Measurements from ENCODE around the gene UPP2.

Gene UPP2

DNA sequence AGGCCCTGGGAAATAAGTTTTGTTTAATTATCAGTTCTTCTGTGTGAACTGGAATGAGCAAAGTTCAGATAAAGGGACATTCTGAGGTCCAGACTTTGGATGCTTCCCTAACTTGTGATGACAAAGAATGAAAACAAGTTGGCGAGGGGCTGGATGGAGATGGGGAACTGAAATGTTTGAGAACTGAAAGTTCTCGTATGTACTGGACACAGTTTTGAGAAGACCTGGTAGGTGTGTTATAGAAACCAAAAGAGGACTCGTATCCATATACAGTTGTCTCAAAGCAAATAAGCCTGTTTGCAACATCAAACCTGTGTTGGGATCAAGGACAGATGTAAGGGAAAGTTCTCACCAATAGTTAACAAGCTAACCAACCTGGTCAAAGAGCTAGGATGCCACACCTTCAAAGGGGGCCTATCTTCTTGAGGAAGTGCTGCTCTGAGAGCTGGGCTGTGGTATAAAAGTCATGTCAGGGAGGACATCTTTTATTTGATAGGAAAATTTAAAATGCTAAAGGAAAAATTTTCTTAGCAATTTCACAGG, at the start of gene UPP2:
TSS of gene UPP2 (plus strand) at position 493 of the 543 bp plus-strand sequence. CDS start 188 bp downstream, outside the sequence.
- DNase-seq: no peak
- intact Hi-C loops (cut with DNase I): no loop called here

GRCh38 chr2:158052761-158053160, 48.9 kb upstream of the UPP2 start:
- intact Hi-C loops (cut with DNase I): no loop called here
- no peak for DNase-seq

DNA sequence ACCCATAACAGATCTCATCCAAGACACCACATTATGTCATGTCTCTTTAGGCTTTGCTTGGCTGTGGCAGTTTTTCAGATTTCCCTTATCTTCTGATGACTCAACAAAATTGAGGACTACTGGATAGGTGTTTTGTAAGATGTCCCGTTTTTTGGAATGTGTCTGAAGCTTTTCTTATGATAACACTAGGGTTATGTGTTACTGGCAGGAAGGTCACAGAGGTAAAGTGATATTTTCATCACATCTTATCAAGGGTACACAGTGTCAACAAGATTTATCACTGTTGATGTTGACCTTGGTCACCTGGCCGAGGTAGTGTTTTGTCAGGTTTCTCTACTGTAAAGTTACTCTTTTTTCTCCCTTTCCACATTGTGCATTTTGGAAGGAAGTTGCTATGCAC, 44.8 kb upstream of the UPP2 start:
- intact Hi-C loops (cut with DNase I): no loop called here
- DNase-seq: no peak

DNA sequence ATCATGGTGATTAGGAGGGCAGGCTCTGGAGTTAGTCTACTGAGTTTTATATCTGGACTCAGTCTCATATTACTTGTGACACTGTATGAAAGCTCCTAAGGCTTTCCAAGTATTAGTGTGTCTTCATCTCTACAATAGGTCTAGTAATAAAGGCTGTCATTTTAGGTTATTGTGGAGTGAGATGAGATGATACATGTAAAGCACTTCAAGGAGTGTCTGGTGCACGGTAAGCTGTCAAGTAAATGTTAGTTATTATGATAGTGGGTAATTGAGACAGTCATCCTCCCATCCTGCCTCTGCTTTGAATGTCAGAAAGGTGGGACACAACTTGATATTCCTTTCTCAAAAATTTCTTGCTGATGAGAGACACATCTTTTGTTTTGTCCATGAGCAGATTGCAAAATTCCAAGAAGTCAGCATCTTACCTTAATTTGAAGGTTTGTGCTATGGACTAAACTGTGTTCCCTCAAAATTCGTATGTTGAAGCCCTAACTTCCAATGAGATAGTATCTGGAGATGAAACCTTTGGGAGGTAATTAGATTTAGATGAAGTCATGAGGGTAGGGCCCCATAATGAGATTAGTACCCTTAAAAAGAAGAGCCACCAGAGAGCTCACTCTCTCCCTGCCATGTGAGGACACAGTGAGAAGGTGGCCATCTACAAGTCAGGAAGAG, 41.4 kb upstream of the UPP2 start:
- intact Hi-C loops (cut with DNase I): no loop called here

DNA sequence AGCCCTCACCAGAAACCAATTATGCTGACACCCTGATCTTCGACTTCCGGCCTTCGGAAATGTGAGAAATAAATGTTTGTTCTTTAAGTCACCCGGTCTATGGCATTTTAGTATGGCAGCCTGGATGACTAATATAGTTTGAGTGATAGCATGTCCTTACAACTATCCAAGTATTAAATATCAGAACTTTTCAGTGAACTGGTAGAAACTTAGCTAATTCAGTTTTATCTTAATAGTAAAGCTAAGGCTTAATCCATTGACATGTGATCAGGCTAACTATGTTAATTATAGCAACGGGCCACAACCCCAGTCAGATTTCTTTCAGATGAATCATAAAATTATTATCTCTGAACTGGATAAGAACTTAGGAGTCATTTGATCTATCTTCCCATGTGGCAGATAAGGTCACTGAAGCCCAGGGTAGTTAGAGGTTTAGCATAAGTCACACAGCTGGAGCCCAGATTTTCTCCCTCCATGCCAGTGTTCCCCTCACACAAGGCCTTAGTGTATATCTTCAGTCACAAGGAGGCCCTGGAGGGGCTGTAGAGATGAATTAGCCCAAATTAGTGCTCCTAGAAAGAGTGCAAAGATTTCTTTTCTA, 40.7 kb upstream of the UPP2 start:
- no peak for DNase-seq
- intact Hi-C loops (cut with DNase I): no loop called here

More for the DNA sequence above, 41.4 kb upstream of the UPP2 start:
- no peak for DNase-seq

DNA sequence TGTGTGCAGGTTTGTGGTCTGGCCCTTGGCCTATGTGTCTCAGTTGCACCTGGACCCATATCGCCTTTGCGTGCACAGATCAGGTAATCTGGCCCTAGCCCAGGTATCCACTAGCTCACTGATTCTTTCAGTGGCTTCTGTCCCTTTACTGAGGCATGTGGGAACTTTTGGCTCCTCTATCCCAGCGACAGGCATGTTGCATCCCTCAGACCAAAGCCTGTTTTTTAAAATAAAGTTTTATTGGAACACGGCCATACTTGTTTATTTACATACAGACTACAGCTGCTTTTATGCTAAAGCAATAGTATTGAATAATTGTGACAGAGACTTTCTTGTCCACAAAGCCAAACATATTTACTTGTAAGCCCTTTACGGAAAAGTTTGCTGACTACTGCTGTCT, 39.9 kb upstream of the UPP2 start:
- no peak for DNase-seq
- intact Hi-C loops (cut with DNase I): no loop called here

GRCh38 chr2:158066046-158066713, 35.5 kb upstream of the UPP2 start:
- intact Hi-C loops (cut with DNase I): no loop called here
- DNase-seq: no peak

- intact Hi-C loops (cut with DNase I): no loop called here
- no peak for DNase-seq
These were observed 30.7 kb upstream of the UPP2 start for GRCh38 chr2:158071018-158071417.

- intact Hi-C loops (cut with DNase I): no loop called here
These were observed 29.3 kb upstream of the UPP2 start for GRCh38 chr2:158072361-158072760.

GRCh38 chr2:158079672-158080071, 22.0 kb upstream of the UPP2 start:
- intact Hi-C loops (cut with DNase I): no loop called here
- DNase-seq: no peak

More at GRCh38 chr2:158072361-158072760, 29.3 kb upstream of the UPP2 start:
- DNase-seq: no peak

- no peak for DNase-seq
- intact Hi-C loops (cut with DNase I): no loop called here
These were observed 13.6 kb upstream of the UPP2 start for GRCh38 chr2:158088093-158088492.

GRCh38 chr2:158089322-158089721, 12.4 kb upstream of the UPP2 start:
- intact Hi-C loops (cut with DNase I): no loop called here
- no peak for DNase-seq

DNA sequence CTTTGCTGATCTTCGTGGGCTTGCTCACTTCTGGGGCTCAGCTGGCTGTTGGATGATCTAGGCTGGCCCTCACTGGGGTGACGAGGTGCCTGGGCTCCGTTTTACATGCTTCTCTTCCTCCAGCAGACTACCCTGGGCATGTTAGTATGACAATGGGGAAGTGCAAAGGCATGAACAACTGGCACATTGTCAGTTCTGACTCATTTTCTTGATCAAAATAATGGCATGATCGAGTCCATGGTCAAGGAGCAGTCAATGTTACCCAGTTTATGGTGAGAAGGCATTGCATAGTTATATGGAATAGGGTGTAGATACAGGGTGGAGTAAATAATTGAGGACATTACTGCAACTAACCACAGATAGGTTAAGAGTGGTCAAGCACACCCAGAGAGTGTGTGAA, 10.0 kb upstream of the UPP2 start:
- intact Hi-C loops (cut with DNase I): no loop called here
- no peak for DNase-seq

DNA sequence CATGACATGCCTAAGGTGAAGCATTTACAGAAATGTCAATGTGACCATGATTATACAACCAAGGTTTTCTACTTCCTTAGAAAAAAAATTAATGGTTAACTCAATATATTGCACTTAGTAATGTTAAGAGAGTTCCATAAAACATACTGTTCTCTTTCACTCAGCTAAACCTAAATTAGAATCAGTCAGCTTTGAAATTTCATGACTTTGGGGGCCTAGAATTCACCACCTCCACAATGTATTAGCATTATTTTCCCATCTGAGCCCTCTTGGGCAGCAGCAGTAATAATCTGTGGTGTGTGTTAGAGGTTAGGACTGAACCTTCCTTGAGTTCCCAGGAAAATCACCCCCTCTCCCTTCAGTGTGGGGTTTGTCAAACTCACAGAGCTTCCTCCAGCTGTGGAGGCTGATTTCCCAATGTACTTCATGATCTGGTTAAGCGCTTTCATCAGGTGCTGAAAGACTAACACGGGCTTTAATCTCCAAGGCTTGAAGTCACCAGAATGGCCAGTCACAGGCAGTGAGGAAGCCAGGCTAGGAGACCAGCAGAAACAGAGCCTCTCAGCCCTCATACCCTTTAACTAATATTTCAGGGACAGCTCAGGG, 7.1 kb upstream of the UPP2 start:
- no peak for DNase-seq
- intact Hi-C loops (cut with DNase I): no loop called here

- intact Hi-C loops (cut with DNase I): no loop called here
- no peak for DNase-seq
These were observed 6.4 kb upstream of the UPP2 start for GRCh38 chr2:158095269-158095668.

GRCh38 chr2:158095912-158096311, 5.8 kb upstream of the UPP2 start:
- intact Hi-C loops (cut with DNase I): no loop called here
- no peak for DNase-seq

DNA sequence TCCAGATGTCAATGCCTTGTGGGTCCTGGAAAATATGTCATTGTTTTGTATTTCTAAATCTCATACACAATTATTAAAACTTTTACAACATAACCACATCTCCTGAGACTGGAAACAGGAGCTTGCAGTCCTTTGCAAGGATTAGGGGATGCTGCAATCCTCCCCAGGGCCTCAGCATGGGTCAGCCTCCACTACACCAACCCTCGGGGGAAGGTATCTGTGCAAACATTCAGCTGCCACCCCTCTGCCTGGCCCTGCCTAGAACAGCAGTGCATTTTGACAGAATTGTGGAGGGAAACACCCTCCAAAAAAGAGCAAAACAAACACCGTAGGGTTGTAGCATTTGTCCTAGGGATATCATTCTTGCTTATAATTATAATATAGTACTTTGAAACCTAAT, 4.2 kb upstream of the UPP2 start:
- DNase-seq: no peak
- intact Hi-C loops (cut with DNase I): no loop called here

DNA sequence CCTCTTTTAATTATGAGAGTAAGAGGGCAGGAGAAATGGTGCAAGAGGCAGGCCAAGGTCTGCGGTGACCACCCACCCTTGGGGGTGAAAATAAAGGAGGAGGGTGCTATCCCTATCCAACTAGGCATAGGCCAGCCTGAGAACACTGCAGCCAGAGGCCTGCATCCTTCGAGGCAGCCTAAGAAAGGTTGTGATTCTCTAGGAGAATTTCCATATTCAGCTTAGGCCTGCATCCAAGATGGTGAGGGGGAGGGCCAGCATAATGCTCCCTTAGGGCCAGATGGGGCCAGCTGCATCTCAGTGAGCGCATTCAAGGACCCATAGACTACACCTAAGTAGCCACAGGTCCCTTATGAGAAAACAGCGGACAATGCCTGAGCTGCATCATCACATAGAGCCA, 3.5 kb upstream of the UPP2 start:
- DNase-seq: no peak
- intact Hi-C loops (cut with DNase I): no loop called here

DNA sequence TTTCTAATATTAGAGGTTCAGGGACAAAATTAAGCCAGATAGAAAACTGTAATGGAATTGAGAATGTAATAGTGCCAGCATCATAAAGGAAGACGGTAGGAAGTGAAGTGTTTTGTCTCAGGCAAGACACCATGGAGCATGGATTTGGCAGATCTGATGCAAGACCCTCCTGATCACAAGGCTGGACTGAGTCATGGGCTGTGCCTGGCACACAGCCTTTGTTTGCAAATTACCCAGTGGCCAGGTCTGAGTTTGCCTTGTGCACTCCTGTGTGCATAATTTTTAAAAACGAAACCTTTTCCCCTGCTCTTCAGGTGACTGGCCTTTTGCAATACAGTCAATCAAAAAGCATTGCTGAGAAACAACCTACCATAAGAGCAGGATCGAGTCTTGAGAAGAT, 2.0 kb upstream of the UPP2 start:
- DNase-seq: no peak
- intact Hi-C loops (cut with DNase I): no loop called here

DNA sequence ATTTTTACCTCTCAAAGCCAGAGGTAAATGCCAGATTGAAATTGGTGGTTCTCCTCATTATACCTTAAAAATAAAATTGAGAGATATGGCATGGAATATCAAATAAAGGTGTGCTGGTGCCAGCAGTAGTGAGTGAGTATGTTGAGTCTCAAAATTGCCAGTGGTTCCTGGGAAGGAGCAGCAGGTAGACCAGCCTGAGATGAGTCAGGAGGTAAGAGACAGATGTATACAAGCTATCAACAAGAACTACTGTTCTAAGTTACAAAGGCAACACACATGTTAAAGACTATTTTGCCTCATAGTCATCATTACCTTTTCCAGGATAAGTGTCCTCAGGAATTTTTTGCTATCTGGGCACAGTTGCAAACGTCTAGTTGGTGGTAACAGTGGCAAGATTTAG, 1.3 kb upstream of the UPP2 start:
- DNase-seq: no peak
- intact Hi-C loops (cut with DNase I): no loop called here
